Large intestine (tissue), 3 donors: ENCODE results near the gene PLEKHA1. TPM values are rescaled to one million over a fixed set of nuclear protein-coding genes. Genes with fewer than 3 reads are reported as not detected.

ENCODE experiments used
- DNase-seq, 2 donors: peaks; one replicate each; pipeline versions ENCODE4 v3.0.0 to v3.0.0-alpha.2; 2013
- H3K27ac ChIP-seq: one replicate; pipeline ENCODE4 v1.5.1; 2013; ENCODE audit warnings: low read length
- H3K27me3 ChIP-seq: 2 replicates; pipeline ENCODE4 v1.6.1; 2013; ENCODE audit warnings: low read length; ENCODE audit not compliant: control insufficient read depth, insufficient read depth
- H3K36me3 ChIP-seq: 2 replicates; pipeline ENCODE4 v1.6.1; 2013; ENCODE audit warnings: low read length; ENCODE audit not compliant: control insufficient read depth, insufficient read depth
- H3K4me1 ChIP-seq: one replicate; pipeline ENCODE4 v1.6.1; 2013; ENCODE audit warnings: low read length; ENCODE audit not compliant: control insufficient read depth, insufficient read depth
- H3K4me3 ChIP-seq: one replicate; pipeline ENCODE4 v1.5.1; 2013; ENCODE audit warnings: low read length
- H3K9me3 ChIP-seq: one replicate; pipeline ENCODE4 v1.6.1; 2013; ENCODE audit warnings: mild to moderate bottlenecking, low read depth, low read length, moderate library complexity; ENCODE audit not compliant: control insufficient read depth
- WGBS: methylation state at CpG from one replicate; pipeline ENCODE4 v1.1.5; 2013; ENCODE audit warnings: low lambda C conversion rate; ENCODE audit not compliant: insufficient coverage; 5-methylcytosine and 5-hydroxymethylcytosine counted together
- polyA plus RNA-seq: library from polyadenylated mRNA; unstranded; fragments of 120-200 nt; gene quantifications from one replicate; pipeline ENCODE4 v1.2.1, GENCODE V29; 2013

PLEKHA1 gene
- polyA plus RNA-seq, 1 donor, result 65.6 TPM

DNA sequence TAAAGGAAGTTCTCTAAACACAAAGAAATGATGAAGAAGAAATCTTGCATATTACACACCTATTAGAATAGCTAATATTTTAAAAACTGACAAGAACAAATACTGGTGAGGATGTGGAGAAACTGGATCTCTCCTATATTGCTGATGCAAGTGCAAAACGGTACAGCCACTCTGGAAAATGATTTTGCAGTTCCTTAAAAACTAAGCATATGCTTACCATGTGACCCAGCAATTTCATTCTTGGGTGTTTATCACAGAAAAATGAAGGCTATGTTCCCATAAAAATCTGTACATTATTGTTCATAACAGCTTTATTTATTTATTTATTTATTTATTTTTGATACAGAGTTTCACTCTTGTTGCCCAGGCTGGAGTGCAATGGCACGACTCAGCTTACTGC lies 14.9 kb upstream of the PLEKHA1 start:
- no CpG with 5 or more reads among the region's 2 CpGs for WGBS
- Histone ChIP-seq H3K27me3 (no peaks in the 10 kb centered on the region), H3K4me1 (no peaks in the 10 kb centered on the region), H3K9me3 (no peaks in the 10 kb centered on the region), H3K4me3 (no peak overlapping the region), H3K36me3 (no peaks in the 10 kb centered on the region), H3K27ac (no peak overlapping the region)
- no peak for DNase-seq

DNA sequence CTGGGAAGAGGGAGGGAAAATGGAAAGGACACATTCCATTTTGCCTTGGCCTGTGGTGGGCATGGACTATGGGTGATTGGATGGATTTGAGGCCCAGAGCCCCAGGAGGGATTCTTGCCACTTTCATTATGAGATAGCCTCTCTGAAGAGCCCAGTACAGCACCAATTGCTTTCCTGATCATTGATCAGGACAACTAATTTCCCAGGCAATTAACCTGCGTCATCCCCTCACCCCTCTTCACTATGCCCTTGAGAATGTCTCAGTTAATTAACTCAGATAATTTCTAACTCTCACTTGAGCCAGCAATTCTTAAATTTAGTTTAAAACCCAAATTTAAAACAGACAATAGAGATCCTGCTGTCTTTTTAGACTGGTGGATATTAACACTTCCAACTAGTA lies 13.5 kb upstream of the PLEKHA1 start:
- no peaks in the 10 kb centered on the region for H3K27me3 ChIP-seq
- H3K9me3 ChIP-seq, result no peaks in the 10 kb centered on the region
- no peak overlapping the region for H3K27ac ChIP-seq
- no peak for DNase-seq
- WGBS, result 100% methylated on average over 1 of the region's 1 CpG
- no peak overlapping the region for H3K4me3 ChIP-seq
- no peaks in the 10 kb centered on the region for H3K36me3 ChIP-seq
- H3K4me1 ChIP-seq, result no peaks in the 10 kb centered on the region

DNA sequence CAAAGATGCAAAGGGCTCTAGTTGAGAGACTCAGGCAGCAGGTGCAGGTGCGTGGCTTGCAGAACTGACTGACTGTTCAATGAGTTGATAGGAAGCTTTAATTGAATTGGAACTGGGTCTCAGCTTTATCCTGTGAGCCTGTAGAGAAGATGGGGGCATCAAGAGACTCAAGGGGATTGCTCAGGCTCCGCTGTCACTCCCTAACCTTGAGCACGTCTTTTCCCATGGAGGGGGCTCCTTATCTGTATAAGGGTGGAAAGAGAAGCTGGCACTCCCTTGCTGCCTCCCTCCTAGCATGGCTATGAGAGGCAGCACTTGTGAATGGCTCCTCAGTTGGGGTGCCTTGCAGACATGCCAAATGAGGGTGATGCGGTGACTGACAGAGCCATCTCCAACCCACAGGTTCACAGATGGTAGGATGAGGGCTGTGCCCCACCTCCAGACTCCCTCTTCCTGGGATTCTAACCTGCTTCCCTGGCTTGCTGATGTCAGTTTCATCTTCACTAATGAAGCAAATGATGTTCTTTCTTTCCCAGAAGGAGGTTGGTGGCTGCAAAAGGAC lies 12.4 kb upstream of the PLEKHA1 start:
- H3K27me3 ChIP-seq, result no peaks in the 10 kb centered on the region
- no peak overlapping the region for H3K27ac ChIP-seq
- no peak overlapping the region for H3K4me3 ChIP-seq
- H3K4me1 ChIP-seq, result no peaks in the 10 kb centered on the region
- H3K9me3 ChIP-seq, result no peaks in the 10 kb centered on the region
- no peaks in the 10 kb centered on the region for H3K36me3 ChIP-seq
- no CpG with 5 or more reads among the region's 4 CpGs for WGBS
- no peak for DNase-seq

DNA sequence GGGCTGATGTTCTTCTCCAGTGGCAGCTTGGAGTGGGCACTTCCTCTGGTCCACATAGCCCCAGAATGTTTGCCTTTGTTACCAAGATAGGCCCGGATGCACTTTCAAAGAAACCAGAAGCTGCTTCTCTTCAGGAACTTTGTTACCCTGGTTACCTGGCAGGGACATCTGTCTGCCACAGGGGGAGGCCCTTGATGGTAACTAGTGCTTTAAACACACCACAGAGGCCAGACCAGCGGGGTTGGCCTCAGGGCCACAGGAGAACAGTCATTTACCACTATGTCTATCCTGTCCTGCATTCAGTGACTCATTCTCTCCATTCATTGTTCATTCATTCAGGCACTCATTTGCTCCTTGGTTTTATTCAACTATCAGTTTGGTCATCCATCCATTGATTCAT lies 11.9 kb upstream of the PLEKHA1 start:
- H3K4me3 ChIP-seq, result no peak overlapping the region
- no peaks in the 10 kb centered on the region for H3K27me3 ChIP-seq
- no peak for DNase-seq
- no peaks in the 10 kb centered on the region for H3K4me1 ChIP-seq
- WGBS, result 0% methylated on average over 1 of the region's 2 CpGs
- H3K36me3 ChIP-seq, result no peaks in the 10 kb centered on the region
- no peak overlapping the region for H3K27ac ChIP-seq
- H3K9me3 ChIP-seq, result no peaks in the 10 kb centered on the region

DNA sequence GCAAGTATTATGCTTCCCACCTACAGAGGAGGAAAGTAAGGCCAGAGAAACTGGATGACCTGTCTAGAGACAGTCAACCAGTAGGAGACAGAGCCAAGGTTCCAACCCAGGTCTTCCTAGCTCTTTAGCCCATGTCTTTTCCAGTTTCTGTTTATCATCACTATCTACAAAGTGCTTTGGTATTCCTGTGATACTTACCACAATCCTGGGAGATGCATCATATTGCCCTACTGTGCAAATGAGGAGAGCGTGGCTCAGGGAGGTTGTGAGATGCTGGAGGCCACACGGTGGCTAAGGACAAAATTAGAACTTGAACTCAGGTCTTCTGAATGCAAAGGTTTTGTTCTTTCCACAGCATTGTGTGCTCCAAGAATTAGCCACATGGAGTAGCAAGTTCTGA lies 11.2 kb upstream of the PLEKHA1 start:
- no CpG with 5 or more reads among the region's 2 CpGs for WGBS
- Histone ChIP-seq H3K27me3 (no peaks in the 10 kb centered on the region), H3K4me1 (no peaks in the 10 kb centered on the region), H3K27ac (no peak overlapping the region), H3K9me3 (no peaks in the 10 kb centered on the region), H3K36me3 (no peaks in the 10 kb centered on the region), H3K4me3 (no peak overlapping the region)
- no peak for DNase-seq

DNA sequence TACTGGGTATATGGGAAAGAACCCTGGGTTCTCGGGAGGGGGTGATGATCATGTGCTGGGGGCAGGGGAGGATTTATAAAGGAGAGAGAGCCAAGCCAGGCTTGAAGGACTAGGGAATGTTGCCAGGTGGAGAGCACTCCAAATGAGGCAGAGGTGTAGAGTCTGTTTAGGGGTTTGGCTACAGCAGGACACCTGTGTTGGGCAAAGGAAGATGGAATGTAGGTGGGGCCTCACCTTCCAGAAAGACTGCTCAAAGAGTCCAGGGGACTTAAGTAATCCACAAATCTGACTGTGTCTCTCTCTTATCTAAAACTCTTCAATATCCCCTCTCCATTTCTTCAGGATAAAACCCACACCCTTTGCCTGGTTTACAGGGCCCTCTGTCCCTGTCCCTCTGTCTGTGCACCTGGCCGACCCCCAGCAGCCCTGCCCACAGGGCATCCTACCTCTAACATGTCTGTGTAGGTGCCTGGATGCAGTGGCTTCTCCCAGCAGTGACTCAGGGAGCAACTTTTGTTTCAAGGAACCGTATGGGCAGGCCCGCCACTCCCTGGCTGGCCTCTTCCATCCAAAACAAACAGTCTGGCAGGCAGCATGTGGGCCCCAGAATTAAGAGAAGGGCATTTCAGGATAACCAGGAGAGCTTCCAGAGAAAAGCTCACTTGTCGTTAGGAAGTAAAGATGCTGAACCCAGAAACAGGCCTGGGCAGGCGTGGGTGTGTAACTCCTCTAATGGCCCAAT lies 10.6 kb upstream of the PLEKHA1 start:
- WGBS, result no CpG with 5 or more reads among the region's 6 CpGs
- DNase-seq, result no peak
- Histone ChIP-seq H3K27ac (no peak overlapping the region), H3K4me3 (no peak overlapping the region), H3K36me3 (no peaks in the 10 kb centered on the region), H3K9me3 (no peaks in the 10 kb centered on the region), H3K27me3 (no peaks in the 10 kb centered on the region), H3K4me1 (no peaks in the 10 kb centered on the region)

DNA sequence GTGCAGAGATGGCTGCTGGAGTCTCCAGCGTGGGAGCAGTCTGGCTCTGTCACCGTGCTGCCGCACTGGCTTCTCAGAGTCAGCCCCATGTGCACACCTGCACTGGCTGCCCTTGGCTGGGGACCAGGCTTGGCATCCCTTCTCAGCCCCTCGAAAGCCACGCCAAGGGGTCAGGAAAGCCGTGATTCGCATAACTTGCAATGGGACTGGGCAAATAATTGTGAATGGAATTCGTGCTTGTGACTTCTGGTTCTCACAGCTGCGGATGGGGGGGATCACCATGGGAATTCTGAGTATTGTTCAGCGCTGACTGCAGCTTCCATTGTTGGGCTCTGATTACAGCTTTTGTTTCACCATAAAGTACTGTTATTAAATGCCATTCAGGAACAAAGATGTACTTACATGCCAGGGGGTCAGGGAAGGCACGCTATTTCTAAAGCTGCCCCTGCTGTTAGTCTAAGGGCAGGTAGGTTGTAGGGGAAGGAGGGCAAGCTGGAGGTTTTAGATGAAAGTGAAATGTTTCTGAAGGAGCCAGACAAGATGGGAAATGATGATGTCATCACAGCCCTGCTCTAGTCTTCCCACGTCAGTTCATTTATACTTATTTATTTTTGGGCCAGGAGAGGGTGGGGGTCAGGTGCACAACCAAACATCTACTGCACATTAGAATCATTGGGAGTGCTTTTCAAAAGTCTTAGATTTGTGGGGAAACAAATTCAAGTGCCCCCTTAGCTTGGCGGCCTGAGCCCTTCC lies 5.8 kb upstream of the PLEKHA1 start:
- Histone ChIP-seq H3K4me3 (no peak overlapping the region), H3K27me3 (no peaks in the 10 kb centered on the region), H3K9me3 (no peaks in the 10 kb centered on the region), H3K36me3 (no peaks in the 10 kb centered on the region), H3K27ac (no peak overlapping the region), H3K4me1 (peaks cover 11% of the 10 kb centered on the region)
- no CpG with 5 or more reads among the region's 13 CpGs for WGBS
- no peak for DNase-seq

DNA sequence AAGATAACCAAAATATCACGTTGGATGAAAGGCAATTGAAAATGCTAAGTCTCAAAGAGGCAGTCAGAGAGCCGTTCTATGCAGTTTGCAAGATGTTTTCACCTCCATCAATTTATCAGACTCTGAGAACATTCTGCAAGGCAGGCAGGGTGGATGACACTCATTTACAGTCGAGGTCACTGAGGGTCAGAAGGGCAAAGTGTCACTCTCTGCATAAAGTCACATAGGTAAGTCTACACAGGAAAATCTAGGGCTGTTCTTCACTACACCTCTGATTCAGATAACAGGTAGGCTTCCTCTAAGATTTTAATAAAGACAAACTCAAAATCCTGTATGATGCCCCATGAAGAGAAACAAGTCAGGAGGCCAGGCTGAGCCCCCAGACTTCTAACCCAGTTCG lies 1.4 kb upstream of the PLEKHA1 start:
- H3K4me3 ChIP-seq, result no peak overlapping the region
- no peaks in the 10 kb centered on the region for H3K27me3 ChIP-seq
- DNase-seq, result peak; percentile 43 to 64
- no CpG with 5 or more reads among the region's 4 CpGs for WGBS
- H3K4me1 ChIP-seq, result peaks cover 12% of the 10 kb centered on the region
- H3K9me3 ChIP-seq, result no peaks in the 10 kb centered on the region
- peak overlapping the region; percentile 93 for H3K27ac ChIP-seq
- H3K36me3 ChIP-seq, result no peaks in the 10 kb centered on the region

DNA sequence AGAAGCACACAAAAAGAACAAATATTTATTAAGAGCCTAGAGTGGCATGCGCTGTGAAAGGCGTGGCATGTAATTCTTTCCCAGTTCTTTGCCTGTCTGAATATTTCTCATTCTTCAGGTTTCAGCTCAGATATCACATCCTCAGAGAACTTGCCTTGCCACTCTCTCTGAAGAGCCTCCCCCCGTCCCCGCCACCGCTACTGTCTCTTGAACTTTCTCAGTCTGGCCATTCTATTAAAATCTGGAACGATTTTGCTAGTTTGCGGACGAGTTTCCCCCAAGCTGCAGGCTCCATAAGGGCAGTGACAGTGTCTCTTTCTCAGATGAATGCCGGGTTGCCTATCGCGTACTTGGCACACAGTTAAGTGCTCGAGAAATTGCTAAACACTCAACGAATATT lies 787 bp upstream of the PLEKHA1 start:
- peak overlapping the region; percentile 93 for H3K27ac ChIP-seq
- WGBS, result no CpG with 5 or more reads among the region's 13 CpGs
- H3K9me3 ChIP-seq, result no peaks in the 10 kb centered on the region
- peak overlapping the region; percentile 70 for H3K4me3 ChIP-seq
- H3K27me3 ChIP-seq, result no peaks in the 10 kb centered on the region
- peak in 1 of 2 donors; percentile 16 for DNase-seq
- H3K4me1 ChIP-seq, result peaks cover 12% of the 10 kb centered on the region
- no peaks in the 10 kb centered on the region for H3K36me3 ChIP-seq

DNA sequence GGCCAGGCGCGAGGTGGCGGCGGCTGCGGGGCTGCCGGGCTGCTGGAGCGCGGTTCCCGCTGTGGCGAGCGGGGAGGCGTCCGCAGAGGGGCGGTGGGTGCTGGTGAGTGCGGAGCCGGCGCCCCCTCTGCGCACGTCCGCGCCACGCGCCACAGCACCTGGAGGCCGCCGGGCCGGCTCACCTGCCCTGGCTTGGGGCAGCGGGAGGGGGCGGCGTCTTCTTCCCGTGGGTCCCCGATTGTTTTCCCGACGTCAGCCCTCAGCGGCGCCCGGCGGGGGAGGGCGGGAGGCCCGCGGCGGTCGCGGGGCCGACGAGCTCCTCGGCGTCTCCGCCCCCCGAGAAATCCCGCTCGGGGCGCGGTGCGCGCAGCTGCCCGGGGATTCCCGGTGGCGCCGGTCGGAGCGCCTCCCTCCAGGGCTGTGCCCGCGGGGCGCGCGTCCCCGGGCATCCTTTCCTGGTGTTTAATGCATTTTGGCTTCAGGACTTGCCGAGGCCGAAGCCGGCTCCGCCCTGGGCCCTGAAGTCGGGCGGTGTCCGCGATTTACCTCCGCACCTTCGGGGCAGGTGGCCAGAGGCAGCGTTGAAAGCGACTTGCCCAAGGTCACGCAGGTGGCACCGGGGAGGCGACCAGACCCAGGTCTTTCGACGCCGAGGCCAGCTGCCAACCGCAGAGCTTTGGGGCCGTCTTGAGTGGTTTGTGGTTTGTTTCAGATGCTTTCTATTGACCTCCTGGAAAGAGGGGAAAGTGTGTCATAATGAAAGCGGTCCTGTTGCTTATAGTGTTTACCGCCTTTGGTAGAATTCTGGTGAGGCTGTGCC lies 561 bp downstream of the PLEKHA1 start:
- Histone ChIP-seq H3K36me3 (peaks cover 4% of the 10 kb centered on the region), H3K4me3 (peak overlapping the region; percentile 59), H3K27me3 (no peaks in the 10 kb centered on the region), H3K9me3 (no peaks in the 10 kb centered on the region), H3K27ac (peak overlapping the region; percentile 72), H3K4me1 (peaks cover 12% of the 10 kb centered on the region)
- DNase-seq, result peak; percentile 73 to 86
- WGBS, result no CpG with 5 or more reads among the region's 89 CpGs
